HG02571 (cell line): ENCODE measurements around the gene ODAM.
"Not testable (repeated sequence)": the region's sequence is repeated elsewhere in the genome, so short reads cannot be mapped to it uniquely, and the experiment has no call there.

ENCODE experiments used
- ATAC-seq: cut with Tn5 transposase; IDR thresholded peaks from one replicate; pipeline ENCODE4 v1.9.1; 2021; ENCODE audit warnings: mild to moderate bottlenecking, moderate library complexity; ENCODE audit not compliant: unreplicated experiment

The ODAM gene

GRCh38 chr4:70195425-70195824 lies at the start of gene ODAM:
Gene ODAM, plus strand, starts transcription at chr4:70195725. Its CDS starts 819 bp downstream, at chr4:70196544.
- ATAC-seq: no peak

DNA sequence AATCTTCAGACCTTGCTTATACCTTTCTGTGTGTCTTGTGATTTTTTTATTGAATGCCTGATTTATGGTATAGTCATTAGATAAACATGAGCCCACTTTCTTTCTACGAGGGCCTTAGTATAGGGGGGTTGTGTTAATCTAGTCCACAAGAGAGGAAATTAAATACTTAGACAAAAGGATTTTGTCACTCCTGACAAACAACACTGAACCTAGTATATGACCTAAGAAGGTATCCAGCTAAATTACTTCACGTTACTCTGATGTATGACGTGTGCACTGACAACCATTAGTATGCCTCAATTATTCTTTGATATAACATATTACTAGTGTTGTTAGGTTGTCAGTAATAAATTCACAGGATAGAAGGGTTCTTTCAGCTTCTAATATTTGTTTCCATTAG lies 44.3 kb upstream of the ODAM start:
- no peak for ATAC-seq

DNA sequence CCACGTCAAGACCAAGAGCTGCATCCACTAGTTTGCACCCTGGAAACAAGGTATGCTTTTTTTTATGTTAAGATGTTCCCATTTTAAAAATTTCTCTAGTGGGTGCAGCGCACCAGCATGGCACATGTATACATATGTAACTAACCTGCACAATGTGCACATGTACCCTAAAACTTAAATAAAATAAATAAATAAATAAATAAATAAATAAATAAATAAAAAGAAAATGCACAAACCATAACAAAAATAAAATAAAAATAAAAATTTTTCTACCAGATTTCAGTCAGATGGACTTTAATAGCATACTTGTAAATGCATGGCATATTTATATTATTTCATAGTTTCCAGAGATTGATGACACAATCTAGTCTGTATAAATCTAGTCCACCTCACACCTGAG lies 43.4 kb upstream of the ODAM start:
- ATAC-seq: no peak

- ATAC-seq: no peak
Measured at GRCh38 chr4:70153937-70154336, 41.6 kb upstream of the ODAM start, which contains the start of gene PRR27. Gene PRR27, plus strand, starts transcription at chr4:70154237. Its CDS starts 139 bp downstream, at chr4:70154376.

GRCh38 chr4:70158576-70158975 lies 36.9 kb upstream of the ODAM start:
- no peak for ATAC-seq

DNA sequence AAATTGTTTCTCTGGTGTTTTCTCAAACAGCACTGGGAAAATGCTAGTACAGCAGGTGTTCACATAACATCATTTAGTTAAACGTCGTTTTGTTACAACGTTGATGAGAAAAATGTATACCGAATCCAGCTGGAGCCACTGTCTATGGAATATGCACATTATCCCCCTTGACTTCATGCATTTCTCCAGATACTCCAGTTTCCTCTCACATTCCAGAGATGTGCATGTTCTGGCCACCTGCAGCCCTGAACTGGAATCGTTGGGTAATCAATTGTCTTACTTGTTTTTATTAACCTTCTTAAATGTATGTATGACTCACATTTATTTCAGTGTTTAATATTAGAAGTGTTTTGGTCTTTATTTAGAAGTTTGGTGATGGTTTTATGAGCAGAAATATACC lies 18.4 kb upstream of the ODAM start:
- no peak for ATAC-seq

- ATAC-seq: no peak
Measured at GRCh38 chr4:70178075-70178660, 17.4 kb upstream of the ODAM start.

- ATAC-seq: no peak
Measured at GRCh38 chr4:70179811-70180210, 15.7 kb upstream of the ODAM start.

GRCh38 chr4:70181864-70182263 lies 13.7 kb upstream of the ODAM start:
- ATAC-seq: no peak

GRCh38 chr4:70182517-70183167 lies 12.9 kb upstream of the ODAM start:
- ATAC-seq: no peak

DNA sequence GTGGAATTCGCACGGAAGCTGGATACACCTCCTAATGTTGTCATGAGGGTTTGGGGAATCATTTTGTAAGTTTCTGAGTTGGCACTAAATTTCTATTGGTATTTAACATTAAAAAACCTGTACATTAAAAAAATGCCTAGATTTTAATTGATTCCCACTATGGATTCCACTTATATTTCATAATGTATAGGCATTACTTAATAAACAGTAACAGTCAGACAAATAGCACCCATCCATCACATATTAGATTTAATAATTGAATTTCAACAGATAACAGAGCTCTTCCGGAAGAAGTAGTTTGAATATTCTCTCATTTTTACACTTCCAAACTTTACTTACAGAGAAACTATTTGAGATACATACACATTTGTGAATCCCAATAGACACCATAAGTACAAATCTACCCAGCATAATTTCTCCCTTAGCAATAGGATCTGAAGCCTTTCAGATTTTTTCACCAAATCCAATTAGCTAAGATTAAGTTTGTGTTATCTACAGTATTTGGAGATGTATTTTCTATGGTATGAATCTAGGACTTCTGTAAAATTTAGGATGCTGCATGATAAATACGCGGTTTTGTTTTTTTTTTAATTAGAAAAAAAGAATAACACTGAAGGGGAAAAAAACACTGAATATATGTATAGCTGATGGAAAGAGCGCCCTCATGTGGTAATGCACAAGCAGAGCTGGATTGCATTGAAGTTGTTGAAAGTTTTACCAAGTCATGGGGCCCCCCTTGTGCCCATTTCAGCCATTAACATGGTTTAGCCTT lies 12.2 kb upstream of the ODAM start:
- ATAC-seq: peak; percentile 85

DNA sequence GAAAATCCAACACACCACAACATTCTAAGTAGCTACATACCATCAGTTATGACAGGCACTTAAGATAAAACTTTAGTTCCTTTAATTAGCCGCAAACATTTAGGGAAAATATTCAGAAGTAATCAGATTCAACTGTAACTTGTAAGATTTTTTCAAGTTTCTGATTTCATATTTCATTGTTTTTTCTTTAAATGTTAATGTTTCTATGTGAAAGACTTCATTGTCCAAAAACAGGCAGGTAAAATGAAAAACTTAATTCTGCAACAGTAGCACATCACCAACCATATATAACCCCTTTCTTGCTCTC lies 11.6 kb upstream of the ODAM start:
- no peak for ATAC-seq

DNA sequence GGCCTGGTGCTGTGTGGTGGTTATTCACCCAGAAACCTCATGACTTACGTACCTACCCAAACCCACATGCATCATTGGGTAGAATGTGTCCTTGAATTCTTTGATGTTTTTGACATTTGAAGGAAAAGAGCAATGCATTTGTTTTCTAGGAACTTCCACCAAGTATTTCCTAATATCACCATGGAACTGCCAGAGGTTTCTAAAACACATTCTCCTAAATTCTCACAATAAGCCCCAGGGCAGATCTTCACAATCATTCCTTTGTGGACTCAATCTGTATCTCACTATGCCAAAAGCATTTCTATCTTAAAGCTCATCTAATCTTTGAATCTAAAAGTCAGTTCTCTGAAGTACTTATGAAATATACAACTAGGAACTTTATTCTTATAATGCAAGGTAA lies 8.3 kb upstream of the ODAM start:
- no peak for ATAC-seq

DNA sequence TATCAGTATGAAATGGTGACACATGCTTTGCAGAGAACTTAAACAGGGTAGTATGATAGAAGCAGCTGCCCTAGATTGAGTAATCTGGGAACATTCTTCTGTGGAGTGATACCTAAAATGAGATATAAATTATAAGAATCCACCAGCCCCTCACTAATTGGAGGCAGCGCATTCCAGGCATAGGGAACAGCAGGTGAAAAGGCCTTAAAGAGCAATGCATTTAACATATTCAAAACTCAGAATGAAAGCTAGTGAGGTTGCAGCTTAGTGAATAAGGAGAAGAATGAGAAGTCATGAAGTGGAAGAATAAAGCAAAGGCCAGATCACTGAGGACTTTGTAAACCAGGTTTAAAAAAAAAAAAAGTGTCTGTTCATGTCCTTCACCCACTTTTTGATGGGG lies 4.9 kb upstream of the ODAM start:
- no peak for ATAC-seq

DNA sequence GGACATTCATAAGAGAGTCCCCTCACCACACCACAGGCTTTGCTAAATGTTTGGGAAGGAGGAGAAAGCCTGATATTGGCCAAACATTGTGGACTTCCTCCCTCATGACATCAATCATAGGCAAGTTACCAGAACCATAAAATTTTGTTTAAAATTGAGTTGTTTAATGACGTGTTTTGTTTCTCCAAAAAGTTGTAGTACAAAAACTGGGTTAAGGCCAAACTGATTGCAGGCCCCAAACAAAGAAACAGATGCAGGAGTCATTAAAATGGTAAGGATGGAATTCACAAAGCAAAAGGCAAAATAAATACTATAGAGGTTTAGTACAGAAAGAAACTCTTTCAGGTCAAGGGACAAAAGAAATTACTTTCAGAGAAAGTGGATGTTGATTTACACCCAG lies 3.9 kb upstream of the ODAM start:
- ATAC-seq: no peak

DNA sequence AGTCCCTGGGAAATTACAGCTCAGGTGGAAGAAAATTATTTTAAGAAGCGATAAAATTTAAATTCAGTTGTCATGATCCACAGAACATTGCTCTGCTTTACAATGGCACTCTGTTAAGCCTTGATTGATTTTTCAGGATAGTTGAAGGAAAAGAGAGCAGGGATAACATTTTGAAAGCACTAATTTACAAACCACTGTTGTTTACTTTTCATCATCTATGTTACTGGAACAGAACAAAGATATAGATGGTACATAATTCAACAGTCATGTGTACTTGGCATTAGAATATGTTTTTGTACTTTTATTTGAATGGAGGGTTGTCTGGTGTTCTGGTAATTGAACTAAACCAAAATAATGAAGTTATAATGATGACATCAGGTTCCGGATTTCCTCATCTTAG lies 2.6 kb upstream of the ODAM start:
- no peak for ATAC-seq

DNA sequence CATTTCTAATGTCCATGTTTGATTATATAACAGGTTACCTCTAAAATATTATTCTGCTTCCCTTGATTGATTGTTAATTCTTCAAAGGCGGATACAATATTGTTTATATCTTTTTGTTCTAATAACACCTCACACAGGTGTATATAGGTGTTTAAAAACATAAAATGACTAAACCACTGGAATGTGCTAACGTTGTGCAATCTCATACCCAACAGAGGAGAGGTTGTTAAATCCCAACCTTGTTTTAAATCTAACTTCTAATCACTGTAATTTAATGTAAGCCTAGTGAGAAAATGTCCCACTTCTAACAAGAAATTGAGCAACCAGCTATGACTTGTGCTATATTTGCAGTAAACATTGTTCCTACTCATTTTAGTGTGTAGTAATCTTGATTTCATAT lies 1.3 kb downstream of the ODAM start:
- no peak for ATAC-seq

- no peak for ATAC-seq
Measured at GRCh38 chr4:70197842-70198241, 2.3 kb downstream of the ODAM start.

DNA sequence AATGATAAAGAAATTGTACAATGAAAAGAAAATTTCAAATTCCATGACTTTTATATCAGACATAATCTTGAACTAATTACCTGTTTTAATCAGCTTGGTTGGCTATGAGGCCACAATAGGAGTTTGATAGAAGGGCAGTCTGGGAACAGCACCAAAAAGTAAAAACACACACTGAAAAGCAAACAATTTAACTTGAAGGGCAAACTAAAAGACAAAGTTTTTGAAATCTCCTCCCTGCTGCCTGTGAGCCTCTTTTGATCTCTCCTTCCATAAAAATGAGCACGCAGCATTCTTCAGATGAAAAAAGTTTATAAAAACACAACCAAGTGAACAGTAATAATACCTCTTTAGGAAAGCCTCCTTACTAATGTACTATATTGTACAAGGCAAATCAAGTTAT lies 8.1 kb downstream of the ODAM start:
- no peak for ATAC-seq

GRCh38 chr4:70212752-70213151 lies 17.2 kb downstream of the ODAM start:
- ATAC-seq: not testable (repeated sequence)

- not testable (repeated sequence) for ATAC-seq
Measured at GRCh38 chr4:70216109-70216508, 20.6 kb downstream of the ODAM start.

DNA sequence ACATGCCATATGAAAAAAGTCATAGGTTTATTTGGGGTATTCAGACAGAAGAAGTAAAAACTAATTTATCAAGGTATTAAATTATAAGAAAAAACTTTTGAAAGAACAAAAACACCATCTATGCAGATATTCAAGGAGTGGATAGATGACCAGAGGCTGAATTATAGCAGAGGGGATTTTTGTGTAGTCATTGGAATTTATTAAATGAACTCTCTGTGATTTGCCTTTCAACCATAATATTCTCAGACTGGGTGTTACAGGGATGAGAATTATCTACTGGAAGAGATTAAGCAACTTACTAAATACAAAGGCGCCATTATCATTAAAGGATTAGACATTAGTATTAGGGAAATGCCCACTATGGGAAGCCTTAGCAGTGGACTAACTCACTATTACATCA lies 21.0 kb downstream of the ODAM start:
- ATAC-seq: not testable (repeated sequence)
